WTC11 (cell line): ENCODE measurements around the gene SMAD3. TPM values are rescaled to one million over a fixed set of nuclear protein-coding genes. Genes with fewer than 3 reads are reported as not detected.

Source experiments
- ATAC-seq: fragments of 200-7000 bp; cut with Tn5 transposase; 2 replicates; pipeline ENCODE4 v1.10.0; 2021; ENCODE audit warnings: mild to moderate bottlenecking, moderate library complexity
- CTCF ChIA-PET: fragments of 300-600 bp; sonication (Branson Sonifier 250); formaldehyde crosslinking; loops from one replicate; lab custom pipeline; 2021; ENCODE audit warnings: antibody characterized with exemption; lab: Charles Lee
- POLR2A ChIA-PET: fragments of 350-600 bp; sonication (Branson Sonifier 250); formaldehyde crosslinking; loops from one replicate; lab custom pipeline; 2021; ENCODE audit warnings: antibody characterized with exemption; lab: Charles Lee
- DNase-seq: peaks from one replicate; pipeline ENCODE4 v3.0.0; 2021; ENCODE audit warnings: low spot score
- H3K27ac Mint-ChIP-seq: 2 replicates; pipeline ENCODE4 v1.8.0; 2021; ENCODE audit warnings: mixed read lengths
- H3K27me3 Mint-ChIP-seq: 2 replicates; pipeline ENCODE4 v1.8.0; 2021; ENCODE audit warnings: low read depth, mild to moderate bottlenecking, moderate library complexity, mixed read lengths
- H3K36me3 Mint-ChIP-seq: 2 replicates; pipeline ENCODE4 v1.8.0; 2021; ENCODE audit warnings: mixed read lengths
- H3K4me1 Mint-ChIP-seq: 2 replicates; pipeline ENCODE4 v1.8.0; 2022; ENCODE audit warnings: mixed read lengths
- H3K4me3 Mint-ChIP-seq: 2 replicates; pipeline ENCODE4 v1.8.0; 2021; ENCODE audit warnings: mild to moderate bottlenecking, moderate library complexity, mixed read lengths
- H3K9me3 Mint-ChIP-seq: 2 replicates; pipeline ENCODE4 v1.8.0; 2021; ENCODE audit warnings: mixed read lengths
- ATF3 ChIP-seq: sonication (generic); formaldehyde crosslinking; conservative IDR thresholded peaks from 2 replicates; pipeline ENCODE4 v1.8.1; 2022; ENCODE audit warnings: mild to moderate bottlenecking, missing genetic modification reagents
- ATF6 ChIP-seq: sonication (generic); formaldehyde crosslinking; IDR thresholded peaks from 2 replicates; pipeline ENCODE4 v1.8.1; 2023; ENCODE audit warnings: mild to moderate bottlenecking, missing genetic modification reagents
- CDX4 ChIP-seq: fragments of 250-450 bp; sonication (Bioruptor Pico); IDR thresholded peaks from 2 replicates; pipeline ENCODE4 v1.9.0; 2021; ENCODE audit warnings: moderate library complexity, mild to moderate bottlenecking, inconsistent platforms, borderline replicate concordance
- FOXJ3 ChIP-seq: sonication (generic); formaldehyde crosslinking; IDR thresholded peaks from 2 replicates; pipeline ENCODE4 v1.9.0; 2021; ENCODE audit warnings: missing genetic modification reagents, mild to moderate bottlenecking, borderline replicate concordance
- GABPB1 ChIP-seq: sonication (generic); formaldehyde crosslinking; IDR thresholded peaks from 2 replicates; pipeline ENCODE4 v1.8.1; 2023; ENCODE audit warnings: mild to moderate bottlenecking, missing genetic modification reagents
- GRHL2 ChIP-seq: fragments of 250-450 bp; sonication (Bioruptor Pico); IDR thresholded peaks from 2 replicates; pipeline ENCODE4 v1.8.0; 2022; ENCODE audit warnings: mild to moderate bottlenecking, moderate library complexity; ENCODE audit not compliant: insufficient replicate concordance, severe bottlenecking
- KAT7 ChIP-seq: sonication (generic); formaldehyde crosslinking; IDR thresholded peaks from 2 replicates; pipeline ENCODE4 v1.8.1; 2023; ENCODE audit warnings: missing genetic modification reagents, mild to moderate bottlenecking, borderline replicate concordance
- MAX ChIP-seq: sonication (generic); formaldehyde crosslinking; IDR thresholded peaks from 2 replicates; pipeline ENCODE4 v1.8.0; 2022; ENCODE audit warnings: mild to moderate bottlenecking, missing genetic modification reagents
- NFE2L1 ChIP-seq: sonication (generic); formaldehyde crosslinking; IDR thresholded peaks from 2 replicates; pipeline ENCODE4 v1.8.1; 2023; ENCODE audit warnings: missing genetic modification reagents
- RELA ChIP-seq: sonication (generic); formaldehyde crosslinking; IDR thresholded peaks from 2 replicates; pipeline ENCODE4 v1.8.1; 2022; ENCODE audit warnings: missing genetic modification reagents, mild to moderate bottlenecking, borderline replicate concordance
- SP1 ChIP-seq: sonication (generic); formaldehyde crosslinking; conservative IDR thresholded peaks from 2 replicates; pipeline ENCODE4 v1.8.1; 2022; ENCODE audit warnings: missing genetic modification reagents
- TCF7 ChIP-seq: sonication (generic); formaldehyde crosslinking; IDR thresholded peaks from 2 replicates; pipeline ENCODE4 v1.8.0; 2022; ENCODE audit warnings: mild to moderate bottlenecking, low read depth, missing genetic modification reagents, moderate library complexity
- TEAD4 ChIP-seq: sonication (generic); formaldehyde crosslinking; IDR thresholded peaks from 2 replicates; pipeline ENCODE4 v1.8.0; 2022; ENCODE audit warnings: mild to moderate bottlenecking, missing genetic modification reagents
- ZBTB43 ChIP-seq: sonication (generic); formaldehyde crosslinking; IDR thresholded peaks from 2 replicates; pipeline ENCODE4 v1.8.1; 2023; ENCODE audit warnings: mild to moderate bottlenecking, missing genetic modification reagents
- ZNF219 ChIP-seq: sonication (generic); formaldehyde crosslinking; IDR thresholded peaks from 2 replicates; pipeline ENCODE4 v1.8.0; 2023; ENCODE audit warnings: missing genetic modification reagents, mild to moderate bottlenecking, borderline replicate concordance
- ZNF416 ChIP-seq: fragments of 250-450 bp; sonication (Bioruptor Pico); IDR thresholded peaks from 2 replicates; pipeline ENCODE4 v1.9.0; 2021; ENCODE audit warnings: mild to moderate bottlenecking, inconsistent platforms
- ZSCAN18 ChIP-seq: fragments of 250-450 bp; sonication (Bioruptor Pico); IDR thresholded peaks from 2 replicates; pipeline ENCODE4 v2.1.2; 2022; ENCODE audit warnings: mild to moderate bottlenecking, moderate library complexity
- total RNA-seq: library from RNA; stranded (reverse); gene quantifications from 3 replicates; pipeline ENCODE4 v1.2.3, GENCODE V29; 2021

Gene SMAD3
- total RNA-seq, 1 experiment from 2014 or later: 34.6 TPM

- ChIA-PET POLR2A (interaction anchor here (1.1 kb wide), 1 partner anchor 12 kb away, joined by 3 read pairs; no protein-coding TSS in a partner anchor), CTCF (no interaction called here)
- DNase-seq (no peak), ATAC-seq (no peak)
- H3K4me3 Mint-ChIP-seq: no peak overlapping the region
- no peaks in the 10 kb centered on the region for H3K27me3 Mint-ChIP-seq
- TF ChIP-seq CDX4 (no peak), ZNF219 (no peak), ZSCAN18 (CRISPR knock-in tag) (no peak), TEAD4 (CRISPR knock-in tag) (no peak), ATF6 (CRISPR knock-in tag) (no peak), ZNF416 (CRISPR knock-in tag) (no peak), KAT7 (no peak), TCF7 (no peak), MAX (no peak), GRHL2 (CRISPR knock-in tag) (no peak)
- peaks cover 3% of the 10 kb centered on the region for H3K36me3 Mint-ChIP-seq
- H3K27ac Mint-ChIP-seq: peak overlapping the region; percentile 83
- peaks cover 70% of the 10 kb centered on the region for H3K4me1 Mint-ChIP-seq
- no peaks in the 10 kb centered on the region for H3K9me3 Mint-ChIP-seq
Measured at GRCh38 chr15:67076147-67076843, 10.9 kb downstream of the SMAD3 start.

- CTCF ChIA-PET: no interaction called here
- Mint-ChIP-seq H3K27me3 (no peaks in the 10 kb centered on the region), H3K4me1 (peaks cover 80% of the 10 kb centered on the region), H3K36me3 (peaks cover 2% of the 10 kb centered on the region; the same call in 1 of the 2 replicates), H3K27ac (peak overlapping the region; percentile 13; the same call in 1 of the 2 replicates), H3K4me3 (no peak overlapping the region), H3K9me3 (no peaks in the 10 kb centered on the region)
- no peak for DNase-seq
- TF ChIP-seq RELA: no peak
- TF ChIP-seq SP1 (CRISPR knock-in tag): no peak
- no peak for TF ChIP-seq ATF3 (CRISPR knock-in tag)
- no peak for TF ChIP-seq ATF6 (CRISPR knock-in tag)
- TF ChIP-seq ZNF416 (CRISPR knock-in tag): no peak
- TF ChIP-seq FOXJ3 (CRISPR knock-in tag): no peak
- no peak for TF ChIP-seq NFE2L1 (CRISPR knock-in tag)
- no peak for TF ChIP-seq ZBTB43
- TF ChIP-seq GABPB1: no peak
- POLR2A ChIA-PET: no interaction called here
- ATAC-seq: peak; percentile 17; the same call in 1 of the 2 replicates
Measured at GRCh38 chr15:67077641-67078215, 12.3 kb downstream of the SMAD3 start.
